K562 (cell line): ENCODE results near the gene WNT11. TPM values are rescaled to one million over a fixed set of nuclear protein-coding genes. Genes with fewer than 3 reads are reported as not detected.

ENCODE experiments used
- ATAC-seq: fragments of 200-7000 bp; cut with Tn5 transposase; 3 replicates; pipeline ENCODE4 v1.9.1; 2020; ENCODE audit warnings: moderate library complexity
- BruUV-seq: library from RNA; stranded (reverse); fragments of 400-500 nt; replicated peaks from 2 replicates; lab custom pipeline; 2021; lab: Mats Ljungman, UMichigan
- CTCF ChIA-PET: fragments of 300-600 bp; formaldehyde crosslinking; extraction: SDS; loops from one replicate; lab custom pipeline; 2021; ENCODE audit warnings: low intra/inter-chr PET ratio; lab: Yijun Ruan, JAX
- POLR2A ChIA-PET: fragments of 300-600, 350-650 bp; sonication (Branson Sonifier 250); formaldehyde crosslinking; extraction: SDS; loops from one replicate; lab custom pipeline; 2021; ENCODE audit warnings: antibody characterized with exemption, inconsistent platforms; lab: Yijun Ruan, JAX
- DNase-seq, 4 experiments: peaks; one replicate each; pipeline versions ENCODE4 v3.0.0 to v3.0.0-alpha.2; 2011 to 2018; ENCODE audit warnings: low spot score in 3 of 4, mixed read lengths in 3 of 4; ENCODE audit errors: extremely low read depth in 1 of 4
- FAIRE-seq: peaks from 2 replicates; lab custom pipeline; 2011; peaks lifted over from hg19 to GRCh38; lab: Jason Lieb, UNC
- H2AFZ ChIP-seq: 2 replicates; pipeline ENCODE4 v1.6.0; 2011; ENCODE audit warnings: low read depth, low read length, control low read depth, inconsistent platforms
- H3K27ac ChIP-seq: fragments of 200-600 bp; 3 replicates; pipeline ENCODE4 v1.8.0; 2011; ENCODE audit warnings: low read depth, mild to moderate bottlenecking, control low read depth, inconsistent platforms, low read length, moderate library complexity, mixed read lengths; ENCODE audit errors: extremely low read depth
- H3K27me3 ChIP-seq, 2 experiments: fragments of 300-600 bp in 1 of 2; 2 replicates in 1 of 2; 3 replicates in 1 of 2; pipeline versions ENCODE4 v1.6.0 to v1.8.0; 2011; ENCODE audit warnings: inconsistent platforms in 2 of 2, low read length in 2 of 2, mild to moderate bottlenecking in 1 of 2, mixed read lengths in 1 of 2, moderate library complexity in 1 of 2; ENCODE audit not compliant: control insufficient read depth in 2 of 2, insufficient read depth in 2 of 2
- H3K36me3 ChIP-seq: fragments of 300-600 bp; 3 replicates; pipeline ENCODE4 v1.8.0; 2011; ENCODE audit warnings: mild to moderate bottlenecking, low read length, inconsistent platforms; ENCODE audit not compliant: control insufficient read depth, insufficient read depth
- H3K4me1 ChIP-seq, 2 experiments: fragments of 200-600 bp in 1 of 2; replicated peaks in 1 of 2; 2 replicates in 1 of 2; 3 replicates in 1 of 2; pipeline versions ENCODE4 v1.5.1 to v1.8.0; 2011; ENCODE audit warnings: inconsistent platforms in 2 of 2, low read length in 2 of 2, mild to moderate bottlenecking in 1 of 2, mixed read lengths in 1 of 2, moderate library complexity in 1 of 2; ENCODE audit not compliant: control insufficient read depth in 2 of 2, insufficient read depth in 2 of 2
- H3K4me2 ChIP-seq: 2 replicates; pipeline ENCODE4 v1.6.1; 2011; ENCODE audit warnings: low read length, control low read depth, inconsistent platforms, mixed read lengths; ENCODE audit not compliant: insufficient read depth
- H3K4me3 ChIP-seq: fragments of 200-600 bp; sonication (generic), shearing (Covaris generic); 2 replicates; pipeline ENCODE4 v1.5.1; 2016; ENCODE audit warnings: control low read depth, inconsistent platforms
- H3K79me2 ChIP-seq: fragments of 200-600 bp; 3 replicates; pipeline ENCODE4 v1.8.0; 2011; ENCODE audit warnings: low read length, inconsistent platforms; ENCODE audit not compliant: control insufficient read depth, insufficient read depth
- H3K9ac ChIP-seq, 2 experiments: 2 replicates each; pipeline versions ENCODE4 v1.6.0 to v1.6.1; 2011; ENCODE audit warnings: low read depth in 2 of 2, low read length in 2 of 2, control low read depth in 1 of 2, inconsistent platforms in 1 of 2, mild to moderate bottlenecking in 1 of 2, mixed read lengths in 1 of 2; ENCODE audit not compliant: insufficient read depth in 1 of 2
- H3K9me1 ChIP-seq: one replicate; pipeline ENCODE4 v1.6.0; 2011; ENCODE audit warnings: inconsistent platforms, mild to moderate bottlenecking, low read length, moderate library complexity; ENCODE audit not compliant: control insufficient read depth, insufficient read depth
- H3K9me3 ChIP-seq: replicated peaks from 2 replicates; pipeline ENCODE4 v1.5.1; 2011; ENCODE audit warnings: low read depth, low read length, inconsistent platforms; ENCODE audit not compliant: control insufficient read depth, insufficient read depth
- H4K20me1 ChIP-seq: replicated peaks from 2 replicates; pipeline ENCODE4 v1.6.1; 2011; ENCODE audit warnings: low read length, inconsistent platforms, mixed read lengths; ENCODE audit not compliant: control insufficient read depth, insufficient read depth
- ZBTB7A ChIP-seq: IDR thresholded peaks from 2 replicates; pipeline ENCODE4 v1.6.1; 2011; ENCODE audit warnings: low read depth, mild to moderate bottlenecking, low read length, moderate library complexity, borderline replicate concordance; ENCODE audit not compliant: control insufficient read depth
- WGBS: fragments of 100-300 bp; shearing (Covaris generic); methylation state at CpG from one replicate; pipeline ENCODE4 v1.1.6; 2016; ENCODE audit warnings: low coverage, mixed read lengths; ENCODE audit not compliant: insufficient coverage; ENCODE audit errors: missing lambda C conversion rate; 5-methylcytosine and 5-hydroxymethylcytosine counted together
- in situ Hi-C: fragments of 300-500 bp; cut with MboI; formaldehyde crosslinking; loops from 4 replicates; pipeline ENCODE4 v1.15.0; 2018; ENCODE audit warnings: inconsistent platforms, mixed read lengths
- intact Hi-C: fragments of 100-400 bp; cut with micrococcal nuclease; formaldehyde crosslinking; loops from 2 replicates; pipeline ENCODE4 v1.14.2; 2022
- polyA plus RNA-seq, 8 experiments: library from polyadenylated mRNA; depleted of rRNA in 4 of 8; stranded (reverse) in 5 of 8; unstranded in 3 of 8; fragments of >200 nt; fragmentation: Nextera tagmentation in 2 of 8; fragmentation: Illumina TruSeq in 1 of 8; extraction: Ambion mirVana in 2 of 8; extraction: Trizol in 1 of 8; gene quantifications; 2 replicates each; pipeline versions ENCODE4 v1.2.1 to v1.2.3, GENCODE V29; 2011 to 2014; ENCODE audit warnings: inconsistent platforms in 1 of 8, missing spikeins in 1 of 8
- total RNA-seq, 7 experiments: library from RNA; depleted of rRNA in 6 of 7; stranded (reverse); fragments of >200 nt in 6 of 7; fragmentation: Illumina TruSeq in 2 of 7; extraction: Trizol in 2 of 7; gene quantifications; 2 replicates each; pipeline versions ENCODE4 v1.2.1 to v1.2.3, GENCODE V29; 2011 to 2021; ENCODE audit warnings: low replicate concordance in 1 of 7
- TF ChIP-seq, protein P1 (sequence below): fragments of 250-450 bp; sonication (Bioruptor Pico); IDR thresholded peaks from 2 replicates; pipeline ENCODE4 v1.5.0; 2021; ENCODE audit warnings: mild to moderate bottlenecking, moderate library complexity

WNT11 gene
- total and polyA plus RNA-seq, 9 of the 15 experiments (the other 6 are each of a cell fraction or from before 2014, with no cell fraction given) = 0.03 to 0.20 (median 0.09) TPM; not detected in 4

DNA sequence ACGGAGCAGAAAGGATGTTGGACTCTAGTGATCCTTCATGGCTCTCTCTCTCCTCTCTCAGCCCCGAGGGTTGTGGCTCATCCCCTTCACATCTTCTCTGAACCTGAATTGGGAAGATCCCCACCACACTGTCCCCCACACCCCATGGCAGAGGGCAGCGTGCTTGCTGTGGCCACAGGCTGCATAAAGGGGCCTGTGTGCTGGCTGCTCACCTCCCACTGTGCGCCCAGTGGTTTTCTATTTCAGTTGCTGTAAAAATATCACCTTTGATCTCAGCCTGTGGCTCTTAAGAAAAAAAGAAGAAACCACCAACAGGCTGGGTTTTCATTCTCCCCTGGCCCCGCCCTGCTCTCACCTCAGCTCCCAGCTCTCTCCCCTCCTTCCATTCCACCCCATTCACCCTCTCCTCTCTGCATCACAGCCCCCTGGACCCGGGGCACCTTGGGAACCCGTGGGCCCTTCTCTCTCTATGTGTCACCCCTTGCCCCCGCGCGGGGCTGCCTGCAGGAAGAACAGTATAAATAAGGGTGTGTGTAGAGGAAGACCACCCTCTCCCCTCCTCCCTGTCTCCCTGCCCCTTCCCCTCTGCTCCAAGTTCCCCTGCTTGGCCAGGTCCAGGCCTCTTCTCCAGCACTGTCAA, 25.8 kb upstream of the WNT11 start:
- Histone ChIP-seq H3K4me1 (peaks cover 12 to 28% of the 10 kb centered on the region in 2 experiments), H2AFZ (peak overlapping the region; percentile 48), H3K4me3 (no peak overlapping the region), H3K27ac (no peak overlapping the region)
- BruUV-seq = no TSS peak
- CTCF ChIA-PET = no interaction called here
- 0 out of 2 replicates have a peak, but pooled peaks have one; percentile 15 for TF ChIP-seq ZBTB7A
- TF ChIP-seq, protein P1, sequence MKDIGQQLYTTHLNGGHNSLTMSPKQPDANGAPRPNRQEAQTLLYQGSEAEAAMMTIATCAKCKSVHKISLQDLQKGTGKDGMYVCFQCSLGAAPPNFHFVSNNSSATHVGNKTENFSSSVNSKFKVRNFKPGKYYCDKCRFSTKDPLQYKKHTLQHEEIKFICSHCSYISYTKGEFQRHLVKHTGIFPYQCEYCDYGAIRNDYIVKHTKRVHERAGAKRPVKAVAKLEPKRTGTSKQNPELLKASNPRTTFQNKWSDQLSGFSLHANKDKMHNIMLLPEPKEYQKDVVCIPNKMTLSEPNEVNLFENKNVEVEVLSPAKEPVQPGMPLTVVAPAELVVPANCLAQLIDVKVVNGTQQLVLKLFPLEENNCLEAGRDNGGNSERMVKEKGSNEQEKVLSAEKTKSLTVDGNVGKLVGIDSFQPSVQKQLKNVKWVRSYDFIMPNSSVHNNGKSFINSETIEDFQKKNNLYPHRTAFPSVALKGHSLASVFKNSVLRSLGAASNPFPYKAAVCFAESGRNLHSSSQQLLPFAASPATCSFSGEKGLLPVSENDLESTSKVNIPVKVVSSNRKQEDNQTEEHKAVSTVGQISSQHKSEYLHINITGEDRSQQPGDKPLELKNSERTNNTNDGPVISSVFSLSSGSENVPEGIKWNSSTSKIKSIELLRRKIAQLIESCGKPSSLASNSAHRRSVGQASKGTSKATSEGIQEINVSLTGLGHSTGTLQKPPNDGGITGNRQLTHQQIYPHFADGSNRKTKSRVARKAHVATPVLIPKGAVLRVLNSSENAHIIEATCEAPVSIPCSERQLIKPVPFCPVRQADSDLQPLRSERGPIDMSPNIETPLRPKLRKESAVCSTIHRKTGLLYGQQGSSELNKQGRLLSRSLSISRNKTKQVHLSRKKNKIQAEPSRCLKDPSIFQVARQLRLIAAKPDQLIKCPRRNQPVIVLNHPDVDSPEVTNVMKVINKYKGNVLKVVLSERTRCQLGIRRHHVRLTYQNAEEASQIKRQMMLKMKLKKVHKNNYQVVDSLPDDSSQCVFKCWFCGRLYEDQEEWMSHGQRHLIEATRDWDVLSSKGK (CRISPR knock-in tag) = no peak
- TF ChIP-seq, all 486 proteins: peak for 1
- POLR2A ChIA-PET = no interaction called here
- DNase-seq (peak in 1 of 4 experiments; percentile 27), ATAC-seq (no peak), FAIRE-seq (no peak)
- Histone ChIP-seq H3K9me1 (no peaks in the 10 kb centered on the region), H3K27me3 (no peaks in the 10 kb centered on the region), H4K20me1 (no peaks in the 10 kb centered on the region), H3K4me2 (peak overlapping the region; percentile 8; the same call in 1 of the 2 replicates), H3K79me2 (no peaks in the 10 kb centered on the region), H3K9ac (peak overlapping the region in 1 of 2 experiments; percentile 45; a peak in 1 of 4 replicates), H3K36me3 (no peaks in the 10 kb centered on the region), H3K9me3 (no peaks in the 10 kb centered on the region)
- intact Hi-C loops = no loop called here
- in situ Hi-C loops = no loop called here
- WGBS = 41% methylated on average over 5 of the region's 10 CpGs
